Hepatocyte (in vitro differentiated cells): ENCODE measurements around the gene AGAP3. TPM values are rescaled to one million over a fixed set of nuclear protein-coding genes. Genes with fewer than 3 reads are reported as not detected.

ENCODE experiments used
- DNase-seq: peaks from one replicate; pipeline ENCODE4 v3.0.0-alpha.2; 2016; ENCODE audit warnings: low spot score
- H2AFZ ChIP-seq: fragments of 200-600 bp; sonication (generic); 2 replicates; pipeline ENCODE4 v1.6.0; 2016; ENCODE audit warnings: antibody characterized with exemption, mild to moderate bottlenecking
- H3K27ac ChIP-seq: fragments of 200-600 bp; sonication (generic); 2 replicates; pipeline ENCODE4 v1.5.1; 2016; ENCODE audit warnings: mild to moderate bottlenecking
- H3K27me3 ChIP-seq: fragments of 200-600 bp; sonication (generic); 2 replicates; pipeline ENCODE4 v1.6.1; 2016
- H3K36me3 ChIP-seq: fragments of 200-600 bp; sonication (generic); replicated peaks from 2 replicates; pipeline ENCODE4 v1.5.1; 2016; ENCODE audit warnings: low read depth; ENCODE audit not compliant: insufficient read depth
- H3K4me1 ChIP-seq: fragments of 200-600 bp; sonication (generic); 2 replicates; pipeline ENCODE4 v1.5.1; 2016; ENCODE audit warnings: mild to moderate bottlenecking, moderate library complexity; ENCODE audit not compliant: insufficient read depth
- H3K4me2 ChIP-seq: fragments of 200-600 bp; sonication (generic); 2 replicates; pipeline ENCODE4 v1.6.0; 2016
- H3K4me3 ChIP-seq: fragments of 200-600 bp; sonication (generic); 2 replicates; pipeline ENCODE4 v1.5.1; 2016; ENCODE audit warnings: mild to moderate bottlenecking
- H3K79me2 ChIP-seq: fragments of 200-600 bp; sonication (generic); 2 replicates; pipeline ENCODE4 v1.6.0; 2017; ENCODE audit warnings: mild to moderate bottlenecking
- H3K9me2 ChIP-seq: fragments of 200-600 bp; sonication (generic); replicated peaks from 2 replicates; pipeline ENCODE4 v1.6.0; 2017; ENCODE audit warnings: mild to moderate bottlenecking; ENCODE audit not compliant: insufficient read depth
- H3K9me3 ChIP-seq: fragments of 200-600 bp; sonication (generic); 2 replicates; pipeline ENCODE4 v1.5.1; 2016; ENCODE audit warnings: low read depth, mild to moderate bottlenecking
- H4K20me1 ChIP-seq: fragments of 200-600 bp; sonication (generic); 2 replicates; pipeline ENCODE4 v1.6.0; 2016; ENCODE audit warnings: mild to moderate bottlenecking; ENCODE audit not compliant: insufficient read depth, poor library complexity, severe bottlenecking
- EZH2 ChIP-seq: fragments of 200-600 bp; sonication (generic); IDR thresholded peaks from 2 replicates; pipeline ENCODE4 v1.6.1; 2016; ENCODE audit warnings: antibody characterized with exemption, mild to moderate bottlenecking, borderline replicate concordance
- EZH2phosphoT487 ChIP-seq: fragments of 200-600 bp; sonication (generic); IDR thresholded peaks from one replicate; pipeline ENCODE4 v1.6.1; 2018; ENCODE audit warnings: antibody characterized with exemption, mild to moderate bottlenecking, low read depth, moderate library complexity; ENCODE audit not compliant: unreplicated experiment, severe bottlenecking
- WGBS: methylation state at CpG from one replicate; pipeline ENCODE4 v1.1.6; 2016; ENCODE audit warnings: low lambda C conversion rate; ENCODE audit errors: missing lambda C conversion rate; 5-methylcytosine and 5-hydroxymethylcytosine counted together
- polyA plus RNA-seq: library from polyadenylated mRNA; unstranded; fragments of >200 nt; fragmentation: Nextera tagmentation; extraction: Ambion mirVana; gene quantifications from 2 replicates; pipeline ENCODE4 v1.2.1, GENCODE V29; 2016
- total RNA-seq: library from RNA; depleted of rRNA; stranded (reverse); fragments of >200 nt; gene quantifications from 2 replicates; pipeline ENCODE4 v1.2.3, GENCODE V29; 2014
- TF ChIP-seq, protein P1 (sequence below): fragments of 200-600 bp; sonication (generic); IDR thresholded peaks from 2 replicates; pipeline ENCODE4 v1.5.1; 2016; ENCODE audit warnings: antibody characterized with exemption, mild to moderate bottlenecking; ENCODE audit not compliant: poor library complexity

AGAP3 gene
- total and polyA plus RNA-seq, 2 experiments from 2014 or later, result 44.0 to 56.7 TPM

DNA sequence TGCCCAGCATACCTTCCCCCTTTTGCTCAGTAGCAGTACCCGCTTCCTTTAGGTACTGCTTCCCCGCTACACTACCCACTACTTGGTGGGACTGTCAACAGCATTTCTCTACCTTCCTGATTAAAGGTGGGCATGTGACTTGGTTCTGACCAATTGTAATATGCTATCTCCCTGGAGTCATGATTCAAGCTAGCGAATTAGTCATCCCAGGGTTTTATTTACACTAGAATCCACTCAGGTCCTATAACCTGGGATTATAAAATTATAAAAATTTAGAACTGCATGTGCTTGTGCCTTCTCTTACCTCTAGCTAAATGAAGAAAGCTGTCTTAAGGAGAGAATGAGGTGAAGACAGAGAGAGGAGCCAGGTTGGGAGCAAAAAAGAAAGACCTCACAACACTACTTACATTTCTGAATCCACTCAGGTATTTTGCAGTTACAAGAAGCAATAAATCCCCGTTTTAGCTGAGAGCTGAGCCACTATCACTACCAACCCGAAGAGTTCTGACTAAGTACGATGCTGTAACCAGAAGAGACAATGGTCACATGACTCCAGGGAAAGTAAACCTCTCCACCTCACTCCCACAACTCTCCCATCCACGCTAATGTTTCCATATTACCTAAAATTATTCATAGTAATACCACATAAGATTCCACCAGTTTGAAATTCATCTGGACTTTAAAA lies 71.5 kb downstream of the AGAP3 start:
- DNase-seq, result no peak
- Histone ChIP-seq H2AFZ (no peak overlapping the region), H3K4me3 (no peak overlapping the region), H3K27me3 (peaks cover 52% of the 10 kb centered on the region), H3K9me3 (no peaks in the 10 kb centered on the region), H3K9me2 (no peaks in the 10 kb centered on the region), H3K4me2 (no peak overlapping the region), H3K36me3 (no peaks in the 10 kb centered on the region), H3K79me2 (no peaks in the 10 kb centered on the region), H3K4me1 (no peaks in the 10 kb centered on the region), H3K27ac (no peak overlapping the region), H4K20me1 (no peaks in the 10 kb centered on the region)
- TF ChIP-seq EZH2, result no peak
- TF ChIP-seq EZH2phosphoT487, result no peak
- 50% methylated on average over 7 of the region's 7 CpGs for WGBS

DNA sequence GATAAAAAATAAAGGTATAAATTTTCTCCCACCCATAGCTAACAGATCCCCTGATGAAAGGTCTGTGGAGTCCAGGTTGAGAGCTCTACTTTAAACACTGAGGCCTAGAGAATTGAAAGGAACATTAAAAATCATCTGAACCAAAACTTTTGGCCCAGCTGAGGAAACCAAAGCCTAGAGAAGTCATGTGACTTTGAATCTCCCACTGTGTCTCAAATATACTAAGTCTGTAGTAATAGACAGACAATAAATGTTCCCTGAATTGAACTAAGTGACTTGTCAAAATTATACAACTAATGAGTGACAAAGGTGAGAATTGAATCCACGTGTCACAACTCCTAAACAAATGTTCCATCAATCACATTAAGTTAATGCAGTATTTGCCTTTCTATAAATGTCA lies 75.5 kb downstream of the AGAP3 start:
- Histone ChIP-seq H3K4me1 (peaks cover 1% of the 10 kb centered on the region), H3K79me2 (no peaks in the 10 kb centered on the region), H3K36me3 (no peaks in the 10 kb centered on the region), H3K9me3 (no peaks in the 10 kb centered on the region), H2AFZ (no peak overlapping the region), H3K4me3 (no peak overlapping the region), H3K4me2 (no peak overlapping the region), H3K27ac (no peak overlapping the region), H4K20me1 (no peaks in the 10 kb centered on the region), H3K9me2 (no peaks in the 10 kb centered on the region), H3K27me3 (peaks cover 83% of the 10 kb centered on the region)
- 62% methylated on average over 1 of the region's 1 CpG for WGBS
- DNase-seq, result no peak
- TF ChIP-seq, protein P1, sequence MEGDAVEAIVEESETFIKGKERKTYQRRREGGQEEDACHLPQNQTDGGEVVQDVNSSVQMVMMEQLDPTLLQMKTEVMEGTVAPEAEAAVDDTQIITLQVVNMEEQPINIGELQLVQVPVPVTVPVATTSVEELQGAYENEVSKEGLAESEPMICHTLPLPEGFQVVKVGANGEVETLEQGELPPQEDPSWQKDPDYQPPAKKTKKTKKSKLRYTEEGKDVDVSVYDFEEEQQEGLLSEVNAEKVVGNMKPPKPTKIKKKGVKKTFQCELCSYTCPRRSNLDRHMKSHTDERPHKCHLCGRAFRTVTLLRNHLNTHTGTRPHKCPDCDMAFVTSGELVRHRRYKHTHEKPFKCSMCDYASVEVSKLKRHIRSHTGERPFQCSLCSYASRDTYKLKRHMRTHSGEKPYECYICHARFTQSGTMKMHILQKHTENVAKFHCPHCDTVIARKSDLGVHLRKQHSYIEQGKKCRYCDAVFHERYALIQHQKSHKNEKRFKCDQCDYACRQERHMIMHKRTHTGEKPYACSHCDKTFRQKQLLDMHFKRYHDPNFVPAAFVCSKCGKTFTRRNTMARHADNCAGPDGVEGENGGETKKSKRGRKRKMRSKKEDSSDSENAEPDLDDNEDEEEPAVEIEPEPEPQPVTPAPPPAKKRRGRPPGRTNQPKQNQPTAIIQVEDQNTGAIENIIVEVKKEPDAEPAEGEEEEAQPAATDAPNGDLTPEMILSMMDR, result no peak

DNA sequence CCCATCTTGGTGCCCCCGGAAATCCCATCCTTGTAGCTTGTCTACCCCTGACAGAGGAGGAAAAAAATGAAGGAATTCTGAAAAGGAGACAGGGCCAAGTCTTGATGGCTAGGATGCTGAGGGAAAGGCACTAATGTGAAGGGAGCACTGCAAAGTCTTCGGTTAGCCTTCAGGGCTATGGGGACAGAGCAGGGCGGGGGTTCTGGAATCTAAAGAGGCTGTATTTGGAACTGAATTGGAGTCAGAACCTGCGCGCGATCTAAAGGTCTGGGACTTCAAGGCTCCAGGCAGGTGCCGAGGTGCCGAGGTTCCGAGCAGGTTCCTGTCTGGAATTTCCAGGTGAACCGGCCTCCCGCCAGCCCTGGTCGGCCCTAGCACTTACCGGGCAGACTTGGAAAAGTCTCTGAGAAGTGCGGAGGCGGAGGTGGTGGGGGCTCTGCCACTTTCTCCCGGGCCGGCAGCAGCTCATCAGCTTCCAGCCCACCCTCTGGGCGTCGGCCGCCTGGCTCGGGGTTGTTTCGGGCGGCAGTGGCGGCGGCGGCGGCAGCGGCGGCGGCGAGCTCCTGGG lies 80.4 kb downstream of the AGAP3 start:
- H2AFZ ChIP-seq, result peak overlapping the region; percentile 49
- 9% methylated on average over 25 of the region's 31 CpGs for WGBS

DNA sequence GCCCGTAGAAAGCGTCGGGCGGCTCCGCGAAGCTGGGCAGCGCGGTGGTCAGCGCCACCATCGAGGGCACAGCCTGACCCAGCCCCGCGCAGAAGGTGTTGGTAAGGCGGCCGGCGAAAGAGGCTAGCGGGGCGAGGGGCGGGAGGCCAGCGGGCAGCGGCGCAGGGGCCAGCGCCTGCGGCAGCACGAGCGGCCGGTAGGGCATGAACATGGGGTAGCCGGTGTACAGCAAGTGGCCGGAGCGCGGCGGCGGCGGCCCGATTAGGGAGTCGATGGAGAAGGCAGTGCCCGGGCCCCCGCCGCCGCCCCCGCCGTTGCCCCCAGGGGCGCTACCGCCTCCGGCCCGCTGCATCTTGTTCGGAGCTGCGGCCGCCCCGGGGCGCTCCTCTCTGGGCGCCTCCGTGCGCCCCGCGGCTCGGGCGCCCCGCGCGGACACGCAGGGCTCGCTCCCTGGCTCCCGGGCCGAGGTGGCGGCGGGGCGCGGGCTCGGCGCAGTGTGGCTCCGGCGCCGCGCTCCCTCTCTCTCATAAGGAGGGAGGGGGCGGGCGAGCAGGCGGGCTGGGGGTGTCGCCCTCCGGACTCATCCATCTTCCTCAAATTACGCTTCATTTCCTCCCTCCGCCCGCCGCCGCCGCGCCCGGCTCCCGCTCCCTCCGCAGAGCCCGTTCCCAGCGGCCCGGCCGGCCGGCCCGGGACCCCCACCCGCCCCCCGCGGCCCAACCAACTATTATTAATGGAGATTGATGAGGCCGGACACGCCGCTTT lies 81.1 kb downstream of the AGAP3 start, which contains the start of gene GBX1:
Gene GBX1 (minus strand): TSS at position 498 of the 765 bp plus-strand sequence. CDS start 146 bp downstream, at position 352.
- peak; percentile 96 for TF ChIP-seq EZH2
- TF ChIP-seq, protein P1, result no peak
- TF ChIP-seq EZH2phosphoT487, result peak; percentile 87
- Histone ChIP-seq H3K4me3 (peak within 1 kb of the TSS; percentile 42), H3K9me2 (no peaks in the 10 kb centered on the region), H3K27me3 (peaks cover 86% of the 10 kb centered on the region), H3K9me3 (no peaks in the 10 kb centered on the region), H3K27ac (no peak within 1 kb of the TSS), H3K4me2 (peak within 1 kb of the TSS; percentile 97), H4K20me1 (no peaks in the 10 kb centered on the region), H3K79me2 (no peaks in the 10 kb centered on the region), H2AFZ (peak within 1 kb of the TSS; percentile 49), H3K4me1 (peaks cover 9% of the 10 kb centered on the region), H3K36me3 (no peaks in the 10 kb centered on the region)
- DNase-seq, result peak; percentile 33
- 0% methylated on average over 27 of the region's 101 CpGs for WGBS

More for the DNA sequence above, 80.4 kb downstream of the AGAP3 start:
- Histone ChIP-seq H3K36me3 (no peaks in the 10 kb centered on the region), H3K4me3 (peak overlapping the region; percentile 42), H3K4me1 (peaks cover 9% of the 10 kb centered on the region), H3K27ac (no peak overlapping the region), H3K9me3 (no peaks in the 10 kb centered on the region), H3K4me2 (peak overlapping the region; percentile 97), H4K20me1 (no peaks in the 10 kb centered on the region), H3K79me2 (no peaks in the 10 kb centered on the region), H3K27me3 (peaks cover 92% of the 10 kb centered on the region), H3K9me2 (no peaks in the 10 kb centered on the region)
- no peak for DNase-seq
- TF ChIP-seq EZH2phosphoT487, result no peak
- TF ChIP-seq EZH2, result peak; percentile 99
